GM23248 (cell line): Measurements from ENCODE around the gene PRPSAP2.

ENCODE experiments used
- EZH2 ChIP-seq: fragments of 200-600 bp; sonication (generic); IDR thresholded peaks from 2 replicates; pipeline ENCODE4 v1.6.1; 2018; ENCODE audit warnings: antibody characterized with exemption, mild to moderate bottlenecking; ENCODE audit not compliant: insufficient read depth, poor library complexity, severe bottlenecking
- EZH2phosphoT487 ChIP-seq: fragments of 200-600 bp; sonication (generic); IDR thresholded peaks from 2 replicates; pipeline ENCODE4 v1.6.1; 2018; ENCODE audit warnings: antibody characterized with exemption, moderate library complexity, mild to moderate bottlenecking, low read depth; ENCODE audit not compliant: insufficient read depth

GRCh38 chr17:18955009-18955408, 97.1 kb downstream of the PRPSAP2 start:
- TF ChIP-seq EZH2phosphoT487 (no peak), EZH2 (no peak)
